SU-DHL-6 (cell line): ENCODE measurements around the gene MYZAP.

Source experiments
- CTCF ChIP-seq: fragments of 200-600 bp; sonication (generic); IDR thresholded peaks from one replicate; pipeline ENCODE4 v1.5.1; 2017; ENCODE audit warnings: antibody characterized with exemption, mild to moderate bottlenecking, low read length, moderate library complexity; ENCODE audit not compliant: insufficient read depth, poor library complexity, severe bottlenecking
- EZH2phosphoT487 ChIP-seq: fragments of 200-600 bp; sonication (generic), shearing (Covaris generic); conservative IDR thresholded peaks from 2 replicates; pipeline ENCODE4 v1.6.1; 2018; ENCODE audit warnings: mild to moderate bottlenecking, antibody characterized with exemption, low read length, moderate library complexity, mixed read lengths

DNA sequence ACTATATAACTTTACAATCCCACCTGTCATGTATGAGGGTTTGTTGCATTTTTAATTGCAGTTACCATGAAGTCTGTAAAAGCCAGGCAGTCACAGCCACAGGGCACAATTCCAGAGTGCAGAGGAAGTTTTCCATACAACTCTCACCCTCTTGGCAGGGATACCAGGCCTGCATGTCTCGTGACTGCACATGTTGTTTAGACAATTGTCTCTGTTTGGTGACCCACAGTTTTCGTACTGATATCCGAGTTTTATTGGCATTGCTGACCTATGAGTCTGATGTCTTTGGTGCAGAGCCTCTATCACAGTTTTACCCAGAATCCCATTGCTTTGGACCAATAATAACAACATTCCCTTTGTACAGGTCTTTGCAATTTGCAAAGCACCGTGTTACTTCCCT, 24.9 kb upstream of the MYZAP start:
- TF ChIP-seq CTCF (no peak), EZH2phosphoT487 (no peak)
